Activated naive CD4-positive, alpha-beta T cell treated with anti-CD3 and anti-CD28 coated beads, Interleukin-2, amount 10 ng/mL, durations not matched to agents 7 days and 5 days (primary cell): ENCODE measurements around the gene SIX5.
A peak's percentile ranks its signal among the peaks of the same experiment; 100 is the strongest.
"Not testable (repeated sequence)": the region's sequence is repeated elsewhere in the genome, so short reads cannot be mapped to it uniquely, and the experiment has no call there.

ENCODE experiments used
- CTCF ChIA-PET: fragments of 350-600 bp; sonication (Branson Sonifier 250); formaldehyde crosslinking; loops from one replicate; lab custom pipeline; 2021; ENCODE audit warnings: antibody characterized with exemption; lab: Charles Lee
- DNase-seq: peaks from one replicate; pipeline ENCODE4 v3.0.0-alpha.2; 2020
- H3K27ac Mint-ChIP-seq: one replicate; pipeline ENCODE4 v1.8.0; 2021; ENCODE audit warnings: mild to moderate bottlenecking, moderate library complexity, mixed read lengths
- H3K27me3 Mint-ChIP-seq: one replicate; pipeline ENCODE4 v1.8.0; 2021; ENCODE audit warnings: mild to moderate bottlenecking, mixed read lengths
- H3K36me3 Mint-ChIP-seq: one replicate; pipeline ENCODE4 v1.8.0; 2021; ENCODE audit warnings: mixed read lengths
- H3K4me1 Mint-ChIP-seq: one replicate; pipeline ENCODE4 v1.8.0; 2021; ENCODE audit warnings: mixed read lengths
- H3K4me3 Mint-ChIP-seq: one replicate; pipeline ENCODE4 v1.8.0; 2021; ENCODE audit warnings: mild to moderate bottlenecking, moderate library complexity, mixed read lengths
- H3K9me3 Mint-ChIP-seq: one replicate; pipeline ENCODE4 v1.8.0; 2021; ENCODE audit warnings: mixed read lengths

Gene SIX5

DNA sequence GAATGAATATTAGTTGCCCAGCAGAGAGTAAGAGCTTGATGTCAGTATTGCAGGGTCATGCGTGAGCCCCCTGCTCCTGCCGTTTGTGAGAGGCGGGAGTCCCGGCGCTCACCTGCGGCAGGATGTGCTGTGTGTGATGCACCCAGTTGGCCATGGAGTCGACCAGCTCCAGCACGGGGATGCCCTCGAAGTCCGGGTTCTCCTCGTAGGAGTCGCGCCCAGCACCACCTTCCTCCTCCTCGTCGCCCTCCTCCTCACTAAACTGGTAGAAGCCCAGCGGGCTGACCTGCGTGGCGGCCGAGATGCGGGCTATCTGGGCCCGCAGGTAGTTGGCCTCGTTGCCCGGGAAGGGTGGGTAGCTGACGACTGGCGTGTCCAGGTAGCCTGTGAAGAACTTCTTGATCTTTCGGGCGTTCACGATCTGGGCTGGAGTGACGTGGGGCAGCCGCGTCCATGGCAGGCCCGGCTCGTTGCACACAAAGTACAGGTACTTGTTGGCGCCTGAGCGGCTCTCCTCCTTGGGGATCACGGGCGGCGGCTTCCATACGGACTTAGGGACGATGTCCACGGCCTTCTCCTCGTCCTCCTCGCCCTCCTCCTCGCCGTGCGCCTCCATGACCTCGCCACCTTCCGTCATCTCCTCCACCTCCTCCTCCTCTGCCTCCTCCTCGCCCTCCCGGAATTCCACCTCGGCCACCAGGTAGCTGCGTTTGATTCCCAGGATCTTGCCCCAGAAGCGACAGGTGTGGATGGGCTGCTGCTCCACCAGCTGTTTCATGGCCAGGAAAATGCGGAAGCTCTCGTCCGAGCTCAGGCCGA is 35.3 kb upstream of the SIX5 start:
- Mint-ChIP-seq H3K4me3 (no peak overlapping the region), H3K27me3 (peaks cover 72% of the 10 kb centered on the region), H3K36me3 (no peaks in the 10 kb centered on the region), H3K4me1 (peaks cover 2% of the 10 kb centered on the region), H3K9me3 (no peaks in the 10 kb centered on the region), H3K27ac (no peak overlapping the region)
- DNase-seq = no peak
- CTCF ChIA-PET = interaction anchor here (0.7 to 1.3 kb wide), 5 partner anchors 12 to 35 kb away, joined by 3 to 5 read pairs (median 3); partner anchors contain the start of gene SIX5

GRCh38 chr19:45801603-45802175 is 32.6 kb upstream of the SIX5 start:
- Mint-ChIP-seq H3K4me1 (peaks cover 5% of the 10 kb centered on the region), H3K27ac (no peak overlapping the region), H3K27me3 (peaks cover 96% of the 10 kb centered on the region), H3K9me3 (no peaks in the 10 kb centered on the region), H3K4me3 (no peak overlapping the region), H3K36me3 (no peaks in the 10 kb centered on the region)
- no peak for DNase-seq
- CTCF ChIA-PET = interaction anchor here (0.7 to 1.5 kb wide), 2 partner anchors 15 to 33 kb away, joined by 3 to 4 read pairs; partner anchors contain the start of gene SIX5

DNA sequence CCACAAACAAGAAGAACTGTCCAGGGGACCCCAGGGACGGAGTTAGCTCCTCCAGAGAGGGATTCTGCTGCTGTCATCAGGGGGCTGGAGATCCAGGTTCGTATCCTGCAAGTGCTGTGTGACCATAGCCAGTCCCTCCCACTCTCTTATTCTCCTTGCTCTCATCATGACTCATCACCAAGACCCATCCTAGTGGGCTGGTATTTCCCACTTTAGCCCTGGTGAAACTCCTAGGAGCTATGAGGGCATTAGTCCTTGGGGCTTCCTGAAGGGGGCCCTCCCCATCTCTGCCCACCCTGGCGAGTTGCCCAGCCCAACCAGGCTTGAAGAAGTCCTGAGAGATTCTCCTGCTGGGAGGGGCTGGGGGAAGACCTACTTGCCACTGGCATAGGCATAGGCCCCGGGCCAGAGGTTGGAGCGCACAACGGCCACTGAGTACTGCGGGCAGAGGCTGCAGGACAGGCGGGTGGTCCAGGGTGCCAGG is 31.1 kb upstream of the SIX5 start:
- Mint-ChIP-seq H3K9me3 (no peaks in the 10 kb centered on the region), H3K4me1 (peaks cover 5% of the 10 kb centered on the region), H3K27me3 (peaks cover 97% of the 10 kb centered on the region), H3K36me3 (no peaks in the 10 kb centered on the region), H3K27ac (no peak overlapping the region), H3K4me3 (no peak overlapping the region)
- CTCF ChIA-PET = interaction anchor here (0.9 to 5.1 kb wide), 10 partner anchors 10 to 83 kb away, joined by 3 to 92 read pairs (median 4); partner anchors contain the start of genes DMPK and SIX5
- no peak for DNase-seq

DNA sequence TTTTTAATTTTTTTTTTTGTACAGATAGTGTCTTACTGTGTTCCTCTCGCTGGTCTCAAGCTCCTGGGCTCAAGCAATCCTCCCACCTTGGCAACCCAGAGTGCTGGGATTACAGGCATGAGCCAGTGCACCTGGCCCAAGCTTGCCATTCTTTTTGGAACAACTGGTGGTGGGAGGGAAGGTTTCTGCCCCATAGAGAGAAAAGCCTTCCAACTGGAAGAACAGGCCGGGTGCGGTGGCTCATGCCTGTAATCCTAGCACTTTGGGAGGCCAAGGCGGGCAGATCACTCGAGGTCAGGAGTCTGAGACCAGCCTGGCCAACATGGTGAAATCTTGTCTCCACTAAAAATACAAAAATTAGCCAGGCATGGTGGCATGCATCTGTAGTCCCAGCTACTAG is 30.5 kb upstream of the SIX5 start:
- not testable (repeated sequence) for H3K27ac Mint-ChIP-seq, H3K4me1 Mint-ChIP-seq, H3K36me3 Mint-ChIP-seq, H3K4me3 Mint-ChIP-seq, DNase-seq, H3K9me3 Mint-ChIP-seq
- H3K27me3 Mint-ChIP-seq = peaks cover 97% of the 10 kb centered on the region
- CTCF ChIA-PET = interaction anchor here (0.6 to 5.1 kb wide), 15 partner anchors 10 to 264 kb away, joined by 3 to 92 read pairs (median 4); partner anchors contain the start of genes DMPK and SIX5

- DNase-seq = peak; percentile 72
- peak overlapping the region; percentile 28 for H3K27ac Mint-ChIP-seq
- H3K4me3 Mint-ChIP-seq = no peak overlapping the region
- no peaks in the 10 kb centered on the region for H3K36me3 Mint-ChIP-seq
- H3K27me3 Mint-ChIP-seq = peaks cover 97% of the 10 kb centered on the region
- peaks cover 6% of the 10 kb centered on the region for H3K4me1 Mint-ChIP-seq
- CTCF ChIA-PET = interaction anchor here (0.6 to 5.1 kb wide), 17 partner anchors 9 to 264 kb away, joined by 3 to 92 read pairs (median 3); partner anchors contain the start of genes DMPK and SIX5
- H3K9me3 Mint-ChIP-seq = no peaks in the 10 kb centered on the region
Observed at GRCh38 chr19:45798995-45799517, 30.0 kb upstream of the SIX5 start.

DNA sequence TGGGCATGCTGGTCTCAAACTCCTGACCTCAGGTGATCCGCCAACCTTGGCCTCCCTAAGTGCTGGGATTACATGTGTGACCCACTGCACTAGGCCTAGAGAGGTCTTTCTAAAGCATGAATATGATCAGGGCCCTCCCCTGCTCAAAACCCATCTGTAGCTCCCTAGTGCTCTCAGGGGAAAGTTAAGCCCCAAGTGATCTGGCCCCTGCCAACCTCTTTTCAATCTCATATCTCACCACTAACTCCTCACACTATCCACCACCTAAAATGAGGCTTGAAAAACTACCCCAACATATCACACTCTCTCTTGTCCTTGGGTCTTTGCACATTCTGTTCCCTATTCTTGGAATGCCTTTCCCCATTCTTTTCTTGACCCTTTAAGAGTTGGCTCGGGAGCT is 25.6 kb upstream of the SIX5 start:
- CTCF ChIA-PET = interaction anchor here (0.7 to 1.6 kb wide), 4 partner anchors 16 to 216 kb away, joined by 3 to 4 read pairs (median 3); no protein-coding TSS in a partner anchor
- Mint-ChIP-seq H3K4me1 (peaks cover 37% of the 10 kb centered on the region), H3K27me3 (peaks cover 81% of the 10 kb centered on the region), H3K4me3 (no peak overlapping the region), H3K9me3 (no peaks in the 10 kb centered on the region), H3K36me3 (peaks cover 7% of the 10 kb centered on the region), H3K27ac (no peak overlapping the region)
- no peak for DNase-seq

GRCh38 chr19:45793876-45794275 is 24.8 kb upstream of the SIX5 start:
- DNase-seq = no peak
- no peaks in the 10 kb centered on the region for H3K9me3 Mint-ChIP-seq
- peaks cover 33% of the 10 kb centered on the region for H3K4me1 Mint-ChIP-seq
- peak overlapping the region; percentile 47 for H3K4me3 Mint-ChIP-seq
- H3K27ac Mint-ChIP-seq = no peak overlapping the region
- H3K36me3 Mint-ChIP-seq = peaks cover 15% of the 10 kb centered on the region
- peaks cover 81% of the 10 kb centered on the region for H3K27me3 Mint-ChIP-seq
- CTCF ChIA-PET = interaction anchor here (1.6 kb wide), 1 partner anchor 20 kb away, joined by 4 read pairs; no protein-coding TSS in a partner anchor

- no peaks in the 10 kb centered on the region for H3K9me3 Mint-ChIP-seq
- H3K4me3 Mint-ChIP-seq = peak overlapping the region; percentile 76
- peaks cover 22% of the 10 kb centered on the region for H3K36me3 Mint-ChIP-seq
- CTCF ChIA-PET = interaction anchor here (0.7 kb wide), 1 partner anchor 18 kb away, joined by 4 read pairs; no protein-coding TSS in a partner anchor
- H3K27ac Mint-ChIP-seq = no peak overlapping the region
- peaks cover 32% of the 10 kb centered on the region for H3K4me1 Mint-ChIP-seq
- DNase-seq = no peak
- H3K27me3 Mint-ChIP-seq = peaks cover 81% of the 10 kb centered on the region
Observed at GRCh38 chr19:45793178-45793564, 24.1 kb upstream of the SIX5 start.

DNA sequence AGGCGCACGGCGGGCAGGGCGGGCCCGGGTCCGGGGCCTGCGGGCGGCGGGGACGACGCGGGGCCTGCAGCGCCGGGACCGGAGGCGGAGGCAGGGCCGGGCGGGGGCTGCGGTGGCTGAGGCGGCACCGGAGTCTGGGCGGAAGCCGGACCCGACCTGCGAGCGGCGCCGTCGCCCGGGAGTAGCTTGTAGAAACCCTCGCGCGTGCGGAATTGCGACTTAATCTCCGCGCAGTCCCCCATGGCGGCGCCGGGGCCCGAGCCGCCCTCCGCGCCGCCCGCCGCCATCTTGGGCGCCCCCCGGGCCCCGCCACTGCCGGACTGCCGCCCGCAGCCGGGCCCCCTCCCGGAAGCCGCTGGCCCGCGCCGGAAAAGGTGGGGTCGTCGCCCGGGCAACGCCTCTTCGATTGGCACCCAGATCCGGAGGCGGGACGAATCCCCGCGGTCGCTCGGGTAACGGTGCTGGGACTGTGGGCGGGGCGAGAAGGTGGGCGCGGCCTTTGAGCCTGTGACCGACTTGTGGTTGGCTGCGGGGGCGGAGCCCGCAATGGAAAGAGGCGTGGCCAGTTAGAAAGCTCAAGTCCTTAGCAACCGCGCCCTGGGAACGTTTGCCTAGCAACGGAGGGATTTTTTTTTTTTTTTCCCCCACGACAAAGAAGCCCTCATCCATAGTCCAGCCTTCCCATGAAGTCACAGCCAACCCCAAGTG is 23.6 kb upstream of the SIX5 start, which contains the start of gene DMWD:
Gene DMWD (minus strand): TSS at position 376 of the 708 bp plus-strand sequence. CDS start 89 bp downstream, at position 287.
- no peaks in the 10 kb centered on the region for H3K9me3 Mint-ChIP-seq
- peaks cover 27% of the 10 kb centered on the region for H3K36me3 Mint-ChIP-seq
- CTCF ChIA-PET = interaction anchor here (0.7 kb wide), 1 partner anchor 19 kb away, joined by 4 read pairs; no protein-coding TSS in a partner anchor
- H3K4me1 Mint-ChIP-seq = peaks cover 32% of the 10 kb centered on the region
- peak within 1 kb of the TSS; percentile 76 for H3K27ac Mint-ChIP-seq
- peak; percentile 100 for DNase-seq
- peak within 1 kb of the TSS; percentile 82 for H3K4me3 Mint-ChIP-seq
- H3K27me3 Mint-ChIP-seq = peaks cover 81% of the 10 kb centered on the region

- H3K4me3 Mint-ChIP-seq = peak overlapping the region; percentile 82
- DNase-seq = peak; percentile 36
- H3K27me3 Mint-ChIP-seq = peaks cover 83% of the 10 kb centered on the region
- CTCF ChIA-PET = no interaction called here
- H3K4me1 Mint-ChIP-seq = peaks cover 32% of the 10 kb centered on the region
- H3K27ac Mint-ChIP-seq = peak overlapping the region; percentile 76
- H3K36me3 Mint-ChIP-seq = peaks cover 34% of the 10 kb centered on the region
- no peaks in the 10 kb centered on the region for H3K9me3 Mint-ChIP-seq
Observed at GRCh38 chr19:45791744-45792469, 22.9 kb upstream of the SIX5 start.

DNA sequence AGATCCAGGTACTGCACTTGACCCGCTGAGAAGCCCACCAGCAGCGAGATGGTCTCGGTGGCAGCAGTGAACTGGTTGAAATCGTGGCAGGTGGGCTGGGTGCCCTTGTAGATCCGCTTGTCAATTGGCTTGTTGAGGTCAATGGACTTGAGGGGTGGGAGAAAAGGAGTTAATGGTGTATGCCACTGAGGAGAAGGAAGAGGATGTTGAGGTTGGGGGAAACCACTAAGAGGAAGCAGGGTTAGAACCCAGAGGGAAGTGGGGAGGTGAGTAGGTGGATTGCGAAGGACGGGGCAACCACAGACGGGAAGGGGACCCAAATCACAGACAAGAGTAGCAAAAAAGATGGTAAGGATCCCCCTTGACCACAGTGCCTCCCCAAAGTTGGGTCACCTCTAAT is 21.9 kb upstream of the SIX5 start:
- Mint-ChIP-seq H3K9me3 (no peaks in the 10 kb centered on the region), H3K36me3 (peaks cover 41% of the 10 kb centered on the region), H3K4me3 (peak overlapping the region; percentile 82), H3K4me1 (peaks cover 32% of the 10 kb centered on the region), H3K27ac (peak overlapping the region; percentile 12), H3K27me3 (peaks cover 82% of the 10 kb centered on the region)
- peak; percentile 63 for DNase-seq
- CTCF ChIA-PET = interaction anchor here (1.3 to 1.4 kb wide), 2 partner anchors 8 to 12 kb away, joined by 3 to 4 read pairs; no protein-coding TSS in a partner anchor

DNA sequence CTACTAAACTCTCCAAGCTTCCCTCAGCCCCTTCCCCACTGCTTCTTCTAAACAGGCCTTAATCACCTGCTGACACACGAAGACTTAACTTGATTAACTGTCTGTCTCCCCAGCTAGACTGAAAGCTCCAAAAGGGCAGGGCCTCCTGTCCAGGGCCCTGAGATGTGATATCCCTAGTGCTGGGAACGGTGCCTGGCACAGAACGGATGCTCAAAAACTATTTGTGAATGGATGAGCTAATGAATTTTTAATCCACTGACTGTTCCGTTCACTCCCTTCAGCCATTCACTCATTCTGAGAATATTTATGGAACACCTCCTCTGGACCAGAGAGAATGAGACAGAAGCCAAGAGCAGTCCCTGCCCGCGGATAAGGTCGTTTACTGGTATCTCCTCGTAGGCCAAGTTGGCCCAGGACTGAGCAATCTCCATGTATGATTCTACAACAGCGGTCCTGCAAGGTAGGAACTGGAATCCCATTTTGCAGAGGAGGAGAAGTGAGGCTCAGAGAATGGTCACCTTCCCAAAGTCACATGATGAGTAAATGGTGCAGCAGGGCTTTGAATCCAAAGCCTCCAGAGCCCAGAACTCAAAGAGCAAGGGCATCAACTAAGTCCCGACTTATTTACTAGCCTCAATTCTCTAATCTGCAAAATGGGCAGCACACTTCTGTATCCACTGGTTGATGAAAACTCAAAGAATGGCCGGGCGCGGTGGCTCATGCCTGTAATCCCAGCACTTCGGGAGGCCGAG is 20.2 kb upstream of the SIX5 start:
- Mint-ChIP-seq H3K9me3 (no peaks in the 10 kb centered on the region), H3K27ac (no peak overlapping the region), H3K36me3 (peaks cover 41% of the 10 kb centered on the region), H3K27me3 (peaks cover 78% of the 10 kb centered on the region), H3K4me1 (peaks cover 32% of the 10 kb centered on the region), H3K4me3 (no peak overlapping the region)
- no peak for DNase-seq
- CTCF ChIA-PET = interaction anchor here (1.3 to 2.0 kb wide), 2 partner anchors 10 kb away, joined by 4 to 6 read pairs; no protein-coding TSS in a partner anchor
